WI38 (cell line): Measurements from ENCODE around the gene NAT8L.

Experiments used
- H3K4me3 ChIP-seq: 2 replicates; pipeline ENCODE4 v1.5.1; 2011; ENCODE audit warnings: low read depth, mild to moderate bottlenecking, control low read depth, low read length
- TF ChIP-seq, protein P1 (sequence below): IDR thresholded peaks from 2 replicates; pipeline ENCODE4 v1.5.1; 2012; ENCODE audit warnings: low read depth, mild to moderate bottlenecking, control low read depth, low read length

NAT8L gene

DNA sequence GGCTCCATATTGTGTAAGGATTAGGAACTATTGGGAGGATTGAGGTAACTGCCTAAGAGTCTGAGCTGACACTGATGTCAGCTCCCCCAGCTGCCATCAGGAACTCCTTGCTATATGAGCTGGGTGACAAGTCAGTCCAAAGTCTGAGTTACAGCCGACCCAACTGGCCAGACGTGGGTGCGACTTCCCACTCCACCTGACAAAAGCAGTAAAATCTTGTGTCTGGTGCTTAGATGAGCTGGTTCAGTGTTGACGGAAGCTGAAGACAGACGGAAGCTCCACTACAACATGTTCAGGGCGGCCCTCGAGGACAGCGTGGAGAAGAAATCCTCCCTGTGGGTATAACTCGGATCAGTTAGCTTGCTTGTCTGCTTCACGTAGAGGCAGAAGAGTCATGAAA lies 22.8 kb upstream of the NAT8L start:
- no peak overlapping the region for H3K4me3 ChIP-seq
- TF ChIP-seq, protein P1, sequence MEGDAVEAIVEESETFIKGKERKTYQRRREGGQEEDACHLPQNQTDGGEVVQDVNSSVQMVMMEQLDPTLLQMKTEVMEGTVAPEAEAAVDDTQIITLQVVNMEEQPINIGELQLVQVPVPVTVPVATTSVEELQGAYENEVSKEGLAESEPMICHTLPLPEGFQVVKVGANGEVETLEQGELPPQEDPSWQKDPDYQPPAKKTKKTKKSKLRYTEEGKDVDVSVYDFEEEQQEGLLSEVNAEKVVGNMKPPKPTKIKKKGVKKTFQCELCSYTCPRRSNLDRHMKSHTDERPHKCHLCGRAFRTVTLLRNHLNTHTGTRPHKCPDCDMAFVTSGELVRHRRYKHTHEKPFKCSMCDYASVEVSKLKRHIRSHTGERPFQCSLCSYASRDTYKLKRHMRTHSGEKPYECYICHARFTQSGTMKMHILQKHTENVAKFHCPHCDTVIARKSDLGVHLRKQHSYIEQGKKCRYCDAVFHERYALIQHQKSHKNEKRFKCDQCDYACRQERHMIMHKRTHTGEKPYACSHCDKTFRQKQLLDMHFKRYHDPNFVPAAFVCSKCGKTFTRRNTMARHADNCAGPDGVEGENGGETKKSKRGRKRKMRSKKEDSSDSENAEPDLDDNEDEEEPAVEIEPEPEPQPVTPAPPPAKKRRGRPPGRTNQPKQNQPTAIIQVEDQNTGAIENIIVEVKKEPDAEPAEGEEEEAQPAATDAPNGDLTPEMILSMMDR = no peak

DNA sequence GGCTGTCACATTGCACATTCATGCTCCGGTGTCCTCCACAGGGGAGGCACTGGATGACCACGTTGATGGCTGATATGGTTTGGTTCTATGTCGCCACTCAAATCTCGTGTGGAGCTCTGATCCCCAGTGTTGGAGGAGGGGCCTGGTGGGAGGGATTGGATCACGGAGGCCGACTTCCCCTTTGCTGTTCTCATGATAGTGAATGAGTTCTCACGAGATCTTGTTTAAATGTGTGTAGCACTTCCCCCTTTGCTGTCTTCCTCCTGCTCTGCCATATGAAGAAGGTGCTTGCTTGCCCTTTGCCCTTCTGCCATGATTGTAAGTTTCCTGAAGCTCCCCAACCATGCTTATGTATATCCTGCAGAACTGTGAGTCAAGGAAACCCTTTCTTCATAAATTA lies 22.3 kb upstream of the NAT8L start:
- no peak overlapping the region for H3K4me3 ChIP-seq
- TF ChIP-seq, protein P1 = no peak

DNA sequence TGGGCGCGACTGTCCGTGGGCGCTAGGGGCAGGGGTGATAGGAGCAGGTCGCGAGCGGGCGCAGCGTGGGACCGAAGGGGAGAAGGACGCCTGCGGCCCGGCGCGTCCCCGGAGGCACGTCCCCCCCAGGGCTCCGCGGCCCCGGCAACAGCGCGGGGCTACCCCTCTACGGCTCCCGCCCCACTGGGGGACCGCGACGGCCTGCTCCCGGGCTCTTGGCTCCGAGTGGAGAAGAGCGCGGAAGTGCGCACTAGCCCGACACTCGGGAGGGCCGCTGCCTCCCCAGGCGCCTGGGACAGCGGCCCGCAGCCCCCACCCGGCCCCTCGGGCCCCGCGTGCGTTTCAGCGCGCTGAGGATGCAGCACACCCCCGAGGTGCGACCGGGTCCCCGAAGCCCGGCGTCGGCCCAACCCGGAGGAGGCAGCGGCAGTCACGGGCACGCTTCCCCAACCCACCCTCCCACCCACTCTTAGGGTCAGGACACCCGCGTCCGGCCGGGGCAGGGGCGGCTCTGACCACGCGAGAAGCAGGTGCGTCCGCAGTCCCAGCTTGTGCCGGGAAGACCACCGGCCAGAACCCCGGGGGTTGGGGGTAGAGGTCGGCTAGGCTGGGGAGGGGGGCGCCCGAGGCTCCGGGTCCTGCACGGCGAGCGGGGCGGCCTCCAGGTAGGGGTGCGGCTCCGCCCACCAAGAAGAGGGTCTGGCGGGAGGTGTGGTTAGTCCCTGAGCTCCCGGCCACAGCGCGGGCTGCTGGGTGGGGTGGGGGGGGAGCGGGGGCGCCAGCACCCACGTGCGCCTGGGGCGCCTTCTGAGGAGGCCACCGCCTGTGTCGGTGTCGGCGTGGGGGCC lies 18.5 kb upstream of the NAT8L start:
- TF ChIP-seq, protein P1 = no peak
- H3K4me3 ChIP-seq = peak overlapping the region; percentile 60; the same call in 1 of the 2 replicates

DNA sequence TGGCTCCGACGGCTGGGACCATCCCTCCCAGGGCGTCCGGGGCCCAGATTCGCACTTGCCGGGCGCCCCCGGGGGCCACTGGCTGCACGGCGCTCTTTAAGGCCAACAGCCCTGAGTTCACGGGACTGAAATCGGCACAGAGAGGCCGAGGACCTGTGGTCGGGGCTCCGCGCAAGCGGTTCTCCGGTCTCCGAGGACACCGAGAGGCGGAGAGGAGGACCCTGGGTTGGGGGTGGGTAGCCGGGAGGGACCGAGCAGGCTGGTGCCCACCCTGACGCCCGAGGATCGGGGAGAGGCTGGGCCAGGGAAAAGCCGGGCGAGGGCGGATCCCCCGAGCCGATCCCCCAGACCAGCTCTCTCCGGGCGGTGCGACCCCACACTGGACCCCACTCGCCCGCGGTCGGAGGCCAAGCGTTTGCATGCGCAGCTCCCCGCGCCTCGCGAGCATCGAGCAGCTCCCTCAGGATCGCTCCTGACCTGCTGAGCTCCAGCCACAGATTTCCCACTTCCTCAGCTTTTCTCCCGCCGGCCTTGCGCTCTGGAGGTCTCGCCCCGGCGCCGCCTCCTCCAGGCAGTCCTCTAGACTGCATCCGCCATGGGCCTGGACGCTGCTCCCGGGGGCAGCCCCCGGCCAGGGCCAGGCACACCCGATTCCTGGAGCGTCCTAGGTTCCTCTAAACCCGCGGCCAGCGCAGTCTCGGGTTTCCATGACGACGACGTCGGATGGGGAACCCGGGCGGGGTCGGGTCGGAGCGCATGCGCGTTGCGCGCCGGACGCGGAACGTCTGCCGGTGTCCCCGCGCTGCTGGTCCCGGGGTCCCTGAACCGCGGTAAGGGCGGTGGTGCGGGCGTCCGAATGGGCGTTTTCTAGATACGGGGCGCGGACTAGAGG lies 17.6 kb upstream of the NAT8L start:
- TF ChIP-seq, protein P1 = no peak
- peak overlapping the region; percentile 60 for H3K4me3 ChIP-seq

DNA sequence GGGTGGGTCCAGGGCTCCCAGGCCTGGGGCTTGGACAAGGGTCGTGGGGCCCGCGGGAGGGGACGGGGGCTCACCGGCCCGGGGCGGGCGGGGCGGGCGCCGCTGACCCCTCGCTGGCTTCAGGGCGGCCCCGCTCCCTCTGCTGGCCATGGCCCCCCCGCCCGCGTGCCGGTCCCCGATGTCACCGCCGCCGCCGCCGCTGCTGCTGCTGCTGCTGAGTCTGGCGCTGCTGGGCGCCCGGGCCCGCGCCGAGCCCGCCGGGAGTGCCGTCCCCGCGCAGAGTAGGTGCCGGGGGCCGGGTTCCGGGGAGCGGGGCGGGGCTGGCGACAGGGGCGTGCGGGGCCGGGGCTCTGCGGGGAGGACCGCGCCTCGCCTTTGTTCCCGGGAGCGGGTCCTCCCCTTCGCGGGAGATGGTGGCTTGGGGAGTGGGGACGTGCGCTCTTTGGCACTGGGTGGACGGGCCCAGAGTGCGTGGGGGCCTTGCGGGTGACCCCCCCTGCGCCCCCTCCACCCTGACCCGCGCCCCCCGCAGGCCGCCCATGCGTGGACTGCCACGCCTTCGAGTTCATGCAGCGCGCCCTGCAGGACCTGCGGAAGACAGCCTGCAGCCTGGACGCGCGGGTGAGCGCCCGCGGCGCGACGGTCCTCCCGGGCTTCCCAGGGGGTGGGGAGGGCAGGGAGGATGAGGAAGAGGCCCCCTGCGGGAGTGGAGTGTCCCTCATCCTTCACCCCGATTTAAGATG lies 16.8 kb upstream of the NAT8L start:
- H3K4me3 ChIP-seq = peak overlapping the region; percentile 60
- TF ChIP-seq, protein P1 = no peak

DNA sequence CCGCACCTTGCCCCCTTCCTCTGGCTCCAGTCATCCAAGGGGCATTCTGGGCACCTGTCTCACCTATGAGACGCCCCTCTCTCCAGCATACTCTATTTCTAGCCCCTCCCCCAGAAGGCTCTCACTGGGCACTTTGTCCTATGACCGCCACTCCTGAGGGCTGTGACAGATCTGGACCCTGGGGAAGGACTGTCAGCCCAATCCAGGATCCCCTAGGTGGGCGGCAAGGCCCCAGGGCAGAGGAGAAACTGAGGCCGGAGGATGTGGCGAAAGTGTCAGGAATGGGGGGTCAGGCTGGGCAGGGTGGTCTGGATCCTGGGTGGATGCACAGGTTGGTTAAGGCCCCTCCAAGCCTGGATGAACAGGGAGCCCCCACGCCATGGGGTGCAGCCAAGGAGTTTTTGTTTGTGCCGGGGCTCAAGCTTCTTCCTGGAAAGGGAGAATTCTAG lies 16.2 kb upstream of the NAT8L start:
- TF ChIP-seq, protein P1 = no peak
- H3K4me3 ChIP-seq = peak overlapping the region; percentile 60
